Activated naive CD4-positive, alpha-beta T cell (primary cell): ENCODE measurements around the gene PCDH10.

Experiments
- DNase-seq, 4 experiments: peaks; one replicate each; lab custom pipeline; 2025; lab: John Stamatoyannopoulos, UW

Gene PCDH10, protein sequence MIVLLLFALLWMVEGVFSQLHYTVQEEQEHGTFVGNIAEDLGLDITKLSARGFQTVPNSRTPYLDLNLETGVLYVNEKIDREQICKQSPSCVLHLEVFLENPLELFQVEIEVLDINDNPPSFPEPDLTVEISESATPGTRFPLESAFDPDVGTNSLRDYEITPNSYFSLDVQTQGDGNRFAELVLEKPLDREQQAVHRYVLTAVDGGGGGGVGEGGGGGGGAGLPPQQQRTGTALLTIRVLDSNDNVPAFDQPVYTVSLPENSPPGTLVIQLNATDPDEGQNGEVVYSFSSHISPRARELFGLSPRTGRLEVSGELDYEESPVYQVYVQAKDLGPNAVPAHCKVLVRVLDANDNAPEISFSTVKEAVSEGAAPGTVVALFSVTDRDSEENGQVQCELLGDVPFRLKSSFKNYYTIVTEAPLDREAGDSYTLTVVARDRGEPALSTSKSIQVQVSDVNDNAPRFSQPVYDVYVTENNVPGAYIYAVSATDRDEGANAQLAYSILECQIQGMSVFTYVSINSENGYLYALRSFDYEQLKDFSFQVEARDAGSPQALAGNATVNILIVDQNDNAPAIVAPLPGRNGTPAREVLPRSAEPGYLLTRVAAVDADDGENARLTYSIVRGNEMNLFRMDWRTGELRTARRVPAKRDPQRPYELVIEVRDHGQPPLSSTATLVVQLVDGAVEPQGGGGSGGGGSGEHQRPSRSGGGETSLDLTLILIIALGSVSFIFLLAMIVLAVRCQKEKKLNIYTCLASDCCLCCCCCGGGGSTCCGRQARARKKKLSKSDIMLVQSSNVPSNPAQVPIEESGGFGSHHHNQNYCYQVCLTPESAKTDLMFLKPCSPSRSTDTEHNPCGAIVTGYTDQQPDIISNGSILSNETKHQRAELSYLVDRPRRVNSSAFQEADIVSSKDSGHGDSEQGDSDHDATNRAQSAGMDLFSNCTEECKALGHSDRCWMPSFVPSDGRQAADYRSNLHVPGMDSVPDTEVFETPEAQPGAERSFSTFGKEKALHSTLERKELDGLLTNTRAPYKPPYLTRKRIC

DNA sequence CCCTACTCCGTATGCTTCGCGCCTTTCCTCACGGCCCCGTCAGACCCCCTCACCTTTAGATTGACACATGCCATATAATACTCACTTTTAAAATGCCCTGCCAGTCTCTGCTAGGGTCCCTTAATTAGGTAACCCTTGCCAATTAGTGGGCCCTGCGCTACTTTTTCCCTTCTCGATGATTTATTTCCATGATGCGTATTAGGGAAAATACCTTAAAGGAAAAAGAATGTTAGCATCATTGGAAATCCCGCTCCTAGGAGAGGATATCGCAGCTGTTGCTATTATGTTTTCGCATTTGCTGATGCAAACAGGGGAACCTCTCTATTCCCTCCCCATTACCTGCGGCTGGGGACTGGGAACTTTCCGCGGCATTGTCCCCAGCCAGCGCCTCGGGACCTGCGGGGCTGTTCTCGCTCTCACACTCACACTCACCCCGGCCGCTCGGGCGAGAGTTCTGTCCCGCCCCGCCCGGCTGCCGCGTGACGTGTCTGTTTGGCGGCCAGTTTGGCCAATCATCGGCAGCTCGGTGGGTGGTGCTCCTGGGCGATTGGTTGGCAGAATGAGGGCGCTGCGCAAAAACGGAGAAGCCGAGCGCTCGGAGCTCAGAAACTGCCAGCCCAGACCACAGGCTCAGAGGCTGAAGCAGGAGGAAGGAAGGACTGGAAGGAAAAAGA lies at the start of gene PCDH10:
Gene PCDH10 (plus strand): TSS at position 605 of the 674 bp plus-strand sequence. CDS start 847 bp downstream, outside the sequence.
- DNase-seq, result no peak

DNA sequence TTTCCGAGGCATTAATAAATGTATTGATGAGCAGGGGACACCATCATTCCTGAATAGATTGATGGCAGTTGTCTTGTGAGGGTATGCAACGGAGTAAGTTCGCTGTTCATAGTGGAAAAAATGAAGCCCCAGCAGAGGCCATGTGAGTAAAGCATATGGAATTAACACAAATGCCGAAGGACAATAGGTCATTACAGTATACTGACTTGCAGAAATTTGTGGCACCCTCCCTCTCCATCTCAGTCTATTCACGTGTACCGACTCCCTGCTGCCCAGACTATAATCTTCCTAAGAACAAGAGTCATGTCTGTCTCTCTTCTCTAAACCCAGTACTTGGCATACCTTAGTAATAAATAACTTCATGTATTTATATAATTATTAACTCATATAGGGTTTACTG lies 47.1 kb upstream of the PCDH10 start:
- DNase-seq, result no peak

DNA sequence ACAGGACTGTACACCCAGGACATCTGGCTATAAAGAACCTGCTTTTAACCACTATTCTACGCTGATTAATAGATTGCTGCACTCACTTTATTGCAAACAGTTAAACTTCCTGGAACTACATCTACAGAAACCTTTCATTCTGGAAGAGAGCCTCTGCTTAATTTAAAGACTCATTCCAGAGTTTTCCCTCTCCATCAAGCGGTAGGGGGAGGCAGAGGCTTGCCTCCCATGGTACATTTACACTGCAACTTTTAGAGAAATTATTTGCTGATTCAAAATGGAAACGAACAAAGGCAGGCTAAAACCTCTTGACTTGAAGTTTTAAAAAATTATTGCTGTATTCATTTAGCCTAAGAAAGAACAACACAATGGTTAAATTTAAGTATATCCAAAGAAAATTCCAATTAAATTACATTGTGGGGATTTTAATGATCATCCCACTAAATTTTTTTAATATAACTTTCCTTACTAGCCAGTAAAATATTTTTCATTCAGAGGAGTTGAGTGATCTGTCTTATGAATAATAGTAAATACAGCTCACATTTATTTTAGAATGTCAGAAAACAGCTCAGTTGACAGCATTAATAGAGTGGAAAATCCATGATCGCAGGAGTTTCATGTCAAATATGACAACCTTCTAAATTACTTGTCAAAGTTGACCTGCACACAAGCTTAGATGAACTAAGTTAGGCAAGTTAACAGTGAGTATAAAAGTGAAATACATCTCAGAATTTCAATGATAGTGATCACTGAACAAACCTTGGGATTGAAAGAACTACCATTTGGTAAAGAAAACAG lies 46.3 kb upstream of the PCDH10 start:
- DNase-seq, result no peak

DNA sequence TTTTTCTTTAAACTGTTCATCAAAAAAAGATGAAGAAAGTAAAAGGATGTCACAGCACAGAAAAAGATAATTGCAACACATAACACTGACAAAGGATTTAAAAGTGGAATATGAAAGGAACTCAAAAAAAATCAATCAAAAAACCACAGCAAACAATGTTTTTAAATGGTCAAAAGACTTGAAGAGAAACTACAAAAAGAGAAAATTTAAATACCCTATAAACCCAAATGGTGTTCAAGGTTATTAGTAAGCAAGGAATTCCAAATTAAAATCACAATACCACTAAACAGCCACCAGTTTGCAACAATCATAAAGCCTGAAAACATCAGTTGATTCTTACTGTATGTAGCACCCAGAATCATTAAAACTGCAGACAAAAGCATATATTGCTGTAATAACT lies 36.5 kb upstream of the PCDH10 start:
- no peak for DNase-seq

DNA sequence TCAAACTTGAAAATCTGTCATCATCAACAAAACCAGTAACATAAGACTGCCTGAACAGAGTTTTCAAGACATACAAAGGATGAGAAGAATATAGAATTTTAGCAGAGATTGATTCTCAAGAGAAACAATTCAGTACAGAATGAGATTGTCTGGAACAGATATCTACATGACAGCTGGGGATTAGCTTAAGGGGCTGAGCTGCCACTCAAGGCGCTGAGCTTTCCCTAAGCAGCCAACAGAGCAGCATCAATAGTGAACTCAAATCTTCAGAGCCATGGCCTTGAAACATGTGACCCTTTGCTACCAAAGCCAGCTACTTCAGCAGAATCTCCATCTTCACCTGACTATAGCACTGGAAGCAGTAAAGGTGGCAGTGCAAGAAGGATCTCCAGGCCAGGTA lies 24.3 kb upstream of the PCDH10 start:
- no peak for DNase-seq

DNA sequence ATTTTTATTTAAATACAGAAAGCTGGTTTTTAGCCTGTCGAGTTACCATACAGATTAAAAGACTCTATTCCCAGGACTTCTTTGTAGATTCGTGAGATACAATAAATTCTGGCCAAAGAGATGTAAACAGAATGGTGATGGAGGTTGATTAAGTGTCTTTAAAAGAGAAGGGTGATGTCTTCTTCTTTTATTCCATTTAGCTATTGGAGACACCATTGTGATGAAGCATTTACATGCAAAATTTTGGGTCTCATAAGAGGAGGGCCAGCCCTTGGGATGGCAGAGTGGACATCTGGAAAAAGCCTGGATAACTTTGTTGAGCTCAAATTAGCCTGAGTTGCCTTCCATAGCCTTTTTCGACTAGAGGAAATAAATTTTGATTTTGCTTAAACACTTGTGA lies 21.6 kb upstream of the PCDH10 start:
- DNase-seq, result no peak

DNA sequence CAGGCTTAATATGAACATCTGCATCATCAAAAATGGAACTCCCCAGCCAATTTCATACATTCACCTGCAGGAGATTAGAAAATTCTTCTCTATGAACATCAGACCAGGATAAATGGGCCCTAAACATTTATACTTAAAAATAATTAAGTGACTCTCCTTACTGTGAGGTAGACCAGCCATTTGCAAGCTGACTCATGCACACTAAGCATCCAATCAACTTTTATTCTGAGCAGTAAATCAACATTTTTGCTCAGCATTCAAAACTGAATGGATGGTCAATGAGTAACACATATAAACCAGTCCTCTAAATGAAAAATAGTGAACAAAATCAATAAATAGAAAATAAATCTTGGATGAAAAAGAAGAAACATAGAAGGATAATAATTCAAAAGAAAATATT lies 19.9 kb upstream of the PCDH10 start:
- DNase-seq, result no peak

DNA sequence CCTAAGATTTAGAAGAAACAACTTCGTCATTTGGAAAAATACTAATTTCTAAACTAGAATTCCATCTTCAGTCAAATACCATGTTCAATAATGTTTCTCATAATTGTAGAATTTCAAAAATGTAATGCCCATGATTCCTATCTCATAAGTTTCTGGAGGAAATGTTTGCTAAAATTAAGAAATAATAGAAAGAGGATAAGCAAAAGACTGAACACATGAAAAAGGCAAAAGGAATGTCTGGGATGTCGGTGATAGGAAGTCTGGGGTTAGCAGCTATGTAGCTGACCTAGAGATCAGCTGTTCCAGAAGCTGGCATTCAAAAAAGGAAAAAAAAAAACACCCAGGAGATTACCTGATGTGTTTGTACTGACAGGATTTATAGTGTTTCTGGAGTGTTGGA lies 18.9 kb upstream of the PCDH10 start:
- DNase-seq, result no peak

DNA sequence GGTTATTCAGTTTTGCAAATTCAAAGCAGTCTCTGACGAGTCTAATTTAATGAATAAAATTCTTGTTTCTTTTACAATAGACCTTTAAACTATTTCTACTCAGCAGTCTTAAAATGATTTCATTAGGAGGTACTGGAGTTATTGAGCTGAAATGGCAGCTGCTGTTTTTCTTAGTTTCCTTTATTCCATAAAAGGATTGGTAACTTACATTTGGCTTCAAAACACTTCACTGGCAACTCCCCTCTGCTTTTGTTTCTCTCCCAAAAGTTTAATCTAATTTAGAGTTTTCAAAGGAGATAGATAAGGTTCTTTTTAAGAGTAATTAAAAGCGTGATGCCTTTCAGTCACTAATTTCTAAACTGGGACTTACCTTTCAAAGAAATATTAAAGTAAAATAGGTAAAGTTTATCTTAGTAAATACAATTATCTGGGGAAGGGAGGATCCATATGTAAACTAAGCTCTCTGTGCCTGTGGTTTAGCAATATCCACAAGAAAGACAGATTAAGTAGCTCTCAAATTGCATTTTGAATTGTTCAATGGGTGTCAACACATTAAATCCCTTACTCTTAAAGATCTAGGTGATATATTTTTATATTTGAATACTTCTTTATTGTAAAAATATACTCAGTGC lies 17.1 kb upstream of the PCDH10 start:
- no peak for DNase-seq

DNA sequence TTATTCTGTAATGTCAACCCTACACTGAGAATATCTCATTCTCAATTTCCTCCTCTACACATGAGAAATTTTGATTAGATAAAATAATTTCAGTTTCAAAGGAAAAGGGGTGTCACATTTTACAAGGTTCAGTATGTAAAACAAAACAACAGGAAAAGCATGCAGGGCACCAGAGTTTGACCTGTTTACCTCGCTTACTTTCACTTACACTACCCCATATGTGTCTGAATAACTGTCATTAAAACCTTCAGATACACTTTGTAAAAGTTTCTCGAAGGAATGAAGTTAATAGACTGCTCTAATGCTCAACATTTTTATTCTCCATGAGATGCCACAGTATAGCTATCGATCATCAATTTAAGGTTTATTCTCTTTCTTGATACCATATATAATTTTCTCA lies 12.3 kb upstream of the PCDH10 start:
- DNase-seq, result no peak

DNA sequence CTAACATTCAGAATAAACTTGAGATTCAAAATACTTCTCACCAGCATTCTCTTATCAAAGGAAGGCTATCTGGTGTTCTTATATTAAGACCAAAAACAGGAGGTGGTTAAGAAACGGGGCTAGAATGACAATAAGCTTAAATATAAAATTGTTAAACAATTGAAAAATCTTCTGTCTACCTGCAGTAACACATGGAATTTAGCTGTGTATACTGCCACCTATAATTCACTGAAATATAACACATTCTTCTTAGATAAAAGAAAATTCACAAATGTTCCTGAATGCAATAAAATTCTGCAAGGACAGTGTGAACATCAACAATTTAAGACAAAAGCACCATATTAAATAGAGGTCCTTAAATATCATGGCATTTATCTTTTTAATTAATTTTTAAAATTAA lies 11.5 kb upstream of the PCDH10 start:
- DNase-seq, result no peak

DNA sequence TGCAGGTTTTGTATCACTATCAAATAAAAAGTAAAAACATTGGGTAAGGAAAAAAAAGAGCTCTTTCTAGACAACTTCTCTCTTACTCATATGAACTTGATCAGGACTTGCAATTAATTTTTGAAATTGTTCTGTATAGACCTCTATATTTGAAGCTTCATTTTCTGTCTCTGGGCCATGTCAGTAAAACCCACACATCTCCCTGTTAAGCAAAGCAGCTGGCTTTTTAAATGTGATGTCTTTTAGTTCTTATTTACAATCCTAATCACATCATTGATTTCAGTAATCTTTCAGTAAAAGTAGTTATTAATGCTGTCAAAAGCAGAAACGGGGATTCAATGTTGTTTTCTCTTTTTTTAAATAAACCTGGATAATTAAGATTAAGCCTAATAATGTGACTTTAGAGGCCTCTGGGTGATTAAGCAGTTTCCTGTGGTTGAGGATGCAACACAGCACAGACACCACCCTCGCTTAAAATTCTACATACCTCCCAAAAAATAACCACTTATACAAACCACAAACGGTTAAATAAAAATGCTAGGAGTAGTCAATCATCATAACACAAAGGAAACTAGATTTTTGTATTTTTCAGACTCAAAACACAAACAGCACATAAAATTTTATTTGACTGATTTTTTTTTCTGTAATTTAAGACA lies 5.2 kb upstream of the PCDH10 start:
- DNase-seq, result no peak

DNA sequence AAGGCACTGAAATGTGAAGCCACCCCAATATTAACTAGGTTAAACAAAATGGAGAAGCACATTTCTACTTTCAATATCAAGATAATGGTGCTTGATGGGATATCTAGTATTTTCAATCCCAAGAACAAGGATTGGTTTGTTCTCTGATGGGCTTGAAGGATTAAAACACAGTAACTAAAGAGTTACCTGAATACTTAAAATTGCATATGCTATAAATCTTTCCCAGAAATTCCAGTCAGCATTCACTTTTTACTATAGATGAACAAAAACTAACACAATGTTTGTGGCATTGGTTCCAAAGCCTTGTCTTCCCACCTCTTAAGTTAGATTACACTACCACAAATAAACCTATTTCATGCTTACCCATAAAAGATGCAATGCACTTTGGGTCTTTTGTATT lies 3.9 kb upstream of the PCDH10 start:
- no peak for DNase-seq

DNA sequence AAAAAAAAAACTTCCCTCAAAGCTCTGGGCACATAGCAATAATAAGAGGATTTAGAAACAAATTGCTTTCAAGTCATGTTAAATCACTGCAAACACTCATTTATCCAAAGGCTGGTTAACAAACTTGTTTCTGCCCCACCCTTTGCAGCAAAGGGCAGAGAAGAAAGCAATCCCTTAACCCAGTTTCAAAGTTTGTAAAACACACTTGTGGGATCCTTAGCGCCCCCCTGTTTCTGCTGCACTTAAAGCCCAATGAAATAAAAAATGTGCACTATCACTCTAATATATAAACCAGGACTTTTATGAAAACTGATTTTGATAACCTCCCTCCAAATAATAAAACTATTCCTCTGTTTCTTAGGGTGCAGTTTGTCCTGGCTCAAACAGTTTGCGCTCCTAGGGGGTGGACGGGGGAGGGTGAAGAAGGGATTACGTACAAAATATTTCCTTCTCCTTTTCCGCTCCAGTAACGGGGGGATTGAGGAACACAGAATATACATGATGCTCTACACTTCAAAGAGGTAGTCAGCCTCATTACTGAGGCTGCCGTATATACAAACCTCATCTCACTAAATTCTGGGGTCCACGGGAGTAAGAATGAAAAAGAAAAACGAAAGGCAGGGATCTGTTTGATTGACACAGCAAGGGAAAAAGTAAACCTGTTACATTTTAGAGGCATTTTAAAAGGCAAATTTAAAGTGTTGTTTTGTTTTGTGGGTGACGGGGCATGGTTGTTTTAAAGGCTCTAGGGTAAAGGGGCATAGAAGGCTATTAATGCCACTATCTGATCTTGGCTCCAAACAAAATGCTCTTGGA lies 3.1 kb upstream of the PCDH10 start:
- DNase-seq, result no peak

DNA sequence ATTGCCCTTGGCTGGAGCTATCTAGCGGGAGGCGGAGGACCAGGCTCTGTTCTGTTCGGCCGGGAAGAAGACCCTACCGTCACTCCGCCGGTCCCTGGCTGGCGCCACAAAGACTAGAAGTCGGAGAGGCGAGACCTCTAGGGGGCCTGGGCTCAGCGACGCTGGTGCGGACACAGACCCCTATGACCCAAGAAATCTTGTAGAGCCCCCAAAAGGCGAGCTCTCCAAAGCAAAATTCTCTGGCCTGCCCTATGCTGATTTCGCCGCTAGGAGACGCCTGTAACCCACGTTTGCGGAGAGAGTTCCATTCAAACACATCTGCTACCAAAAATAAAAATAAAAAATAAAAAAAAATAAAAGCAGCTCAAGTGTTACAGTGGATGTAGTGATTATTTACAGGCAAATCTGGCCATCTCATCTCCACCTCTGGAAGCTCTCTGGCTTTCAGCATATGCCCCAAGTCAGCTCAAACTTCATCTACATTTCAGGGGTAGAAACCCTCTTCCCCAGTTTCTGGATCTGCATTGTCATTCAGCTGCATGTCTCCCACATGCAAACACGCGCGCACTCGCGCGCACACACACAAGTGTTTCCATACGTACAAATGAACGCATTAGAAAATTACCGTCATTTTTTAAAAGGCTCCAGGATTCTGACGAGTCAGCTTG lies 2.4 kb upstream of the PCDH10 start:
- no peak for DNase-seq

DNA sequence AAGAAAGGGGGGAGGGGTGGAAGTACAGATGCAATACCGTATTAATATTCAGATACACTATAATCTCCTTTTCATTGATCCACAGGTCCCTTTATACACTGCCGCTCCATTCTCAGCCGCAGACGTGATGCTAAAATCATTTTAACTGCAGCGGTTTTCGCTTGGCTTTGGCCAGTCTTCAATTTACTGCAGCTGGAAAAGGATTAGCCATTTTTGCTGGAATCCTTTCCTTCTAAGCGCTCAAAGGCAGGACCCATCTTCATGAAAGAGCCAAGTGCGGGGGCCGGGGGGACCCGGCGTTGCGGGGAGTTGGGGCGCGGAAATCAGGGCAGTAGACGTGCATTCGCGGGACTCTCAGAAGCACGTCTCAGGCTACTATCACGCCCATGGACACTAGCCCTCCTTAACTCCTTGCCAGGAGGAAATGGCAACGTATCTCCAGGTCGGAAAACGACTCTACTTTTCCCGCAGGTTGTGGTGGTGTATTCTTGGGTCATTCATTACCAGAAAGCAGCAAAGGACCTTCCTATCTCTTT lies 1.7 kb upstream of the PCDH10 start:
- DNase-seq, result no peak

DNA sequence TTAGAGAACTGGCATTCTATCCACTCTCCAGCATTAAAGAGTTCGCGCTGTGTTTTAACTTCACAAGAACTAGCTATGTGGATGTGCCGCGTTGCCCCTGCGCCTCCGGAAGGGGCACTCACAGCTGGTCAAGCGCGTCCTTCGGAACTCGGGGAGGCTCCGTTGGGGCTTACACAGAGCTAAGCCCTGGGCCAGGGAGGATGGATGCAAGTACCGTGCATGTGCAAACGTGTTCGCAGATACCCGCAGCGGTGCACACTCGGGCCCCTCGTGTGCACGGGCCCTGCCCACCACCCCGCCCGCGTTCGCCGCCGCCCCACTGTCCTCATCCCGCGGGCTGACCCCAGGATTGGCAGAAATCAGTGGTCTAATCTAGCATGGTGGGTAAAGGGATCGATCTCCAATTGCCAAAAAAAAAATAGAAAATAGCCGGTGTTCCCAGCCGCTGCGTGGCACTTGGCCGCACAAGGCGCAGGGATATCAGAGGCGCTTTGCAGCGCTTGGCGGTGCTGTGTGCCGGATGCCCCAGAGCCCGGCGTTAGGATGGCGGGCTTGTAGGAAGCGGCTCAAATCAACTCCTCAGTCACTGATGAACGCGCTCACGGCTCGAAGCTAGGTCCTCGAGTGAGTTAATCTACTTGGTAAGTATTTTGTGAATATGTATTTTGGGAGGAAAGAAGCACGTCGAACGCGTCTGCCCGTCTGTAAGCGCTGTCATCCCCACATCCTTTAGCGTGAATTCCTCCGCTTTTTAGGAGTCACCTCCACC lies 989 bp upstream of the PCDH10 start:
- no peak for DNase-seq

DNA sequence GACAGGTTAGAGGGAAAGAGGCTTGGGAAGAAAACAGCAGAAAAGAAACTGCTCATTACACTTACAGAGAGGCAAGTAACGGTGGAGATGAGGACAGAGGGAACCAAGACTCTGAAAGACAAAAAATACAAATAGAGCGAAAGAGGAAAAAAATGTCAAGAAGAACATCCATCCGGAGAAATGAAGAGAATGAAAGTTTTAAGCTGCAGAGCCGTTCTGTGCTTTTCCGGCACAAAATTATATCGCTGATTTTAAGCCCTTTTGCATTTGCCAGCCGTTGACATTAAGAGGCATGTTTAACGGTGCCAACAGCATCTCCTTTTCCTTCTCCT lies 236 bp downstream of the PCDH10 start:
- DNase-seq, result no peak
